ENCODE measurements around the gene TTLL8.
"Not testable (repeated sequence)": the region's sequence is repeated elsewhere in the genome, so short reads cannot be mapped to it uniquely, and the experiment has no call there.

The TTLL8 gene

DNA sequence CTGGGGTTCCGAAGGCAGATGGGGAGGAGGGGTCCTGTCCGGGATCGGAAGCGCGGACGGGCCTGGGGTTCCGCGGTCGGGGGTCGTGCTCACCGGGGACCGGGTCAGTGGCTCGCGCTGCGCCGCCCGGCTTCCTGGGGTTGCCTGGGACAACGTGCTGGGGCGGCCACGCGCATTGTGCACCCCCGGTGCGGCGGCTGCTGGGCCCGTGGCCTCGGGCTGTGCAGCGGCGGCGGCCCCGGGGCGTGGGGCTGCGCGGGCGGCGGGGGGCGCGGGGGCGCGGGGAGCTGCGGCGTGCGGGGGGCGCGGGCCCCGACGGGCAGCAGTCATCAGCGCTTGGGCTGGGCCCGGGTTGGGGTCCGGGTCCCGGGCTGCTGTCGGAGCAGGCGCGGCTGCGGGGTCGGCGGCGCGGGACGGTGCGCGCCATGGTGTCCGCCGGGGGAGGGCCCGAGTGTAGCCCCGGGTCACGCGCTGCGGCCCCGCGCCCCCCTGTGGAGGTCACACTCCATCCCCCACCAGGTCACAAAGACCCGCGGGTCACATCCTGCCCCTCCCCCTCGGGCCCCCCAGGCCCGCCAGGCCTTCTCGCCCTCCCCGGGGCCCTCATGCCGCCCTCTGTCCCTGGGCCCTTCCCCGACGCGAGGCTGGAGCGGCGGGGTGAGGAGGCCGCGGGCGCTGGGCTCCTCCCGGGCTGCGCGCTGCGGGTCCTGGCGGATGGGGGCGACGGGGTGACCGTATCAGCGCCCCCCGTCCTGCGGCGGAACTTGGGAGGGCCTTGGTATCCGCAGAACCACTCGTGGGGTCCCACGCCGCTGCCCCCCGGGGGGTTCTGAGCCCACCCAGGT lies at the start of gene TTLL8:
Gene TTLL8 (minus strand): TSS at position 238 of the 845 bp plus-strand sequence.
- no peak for DNase-seq (ENCODE audit: low read depth in 3 of 3, low spot score in 1 of 3)

DNA sequence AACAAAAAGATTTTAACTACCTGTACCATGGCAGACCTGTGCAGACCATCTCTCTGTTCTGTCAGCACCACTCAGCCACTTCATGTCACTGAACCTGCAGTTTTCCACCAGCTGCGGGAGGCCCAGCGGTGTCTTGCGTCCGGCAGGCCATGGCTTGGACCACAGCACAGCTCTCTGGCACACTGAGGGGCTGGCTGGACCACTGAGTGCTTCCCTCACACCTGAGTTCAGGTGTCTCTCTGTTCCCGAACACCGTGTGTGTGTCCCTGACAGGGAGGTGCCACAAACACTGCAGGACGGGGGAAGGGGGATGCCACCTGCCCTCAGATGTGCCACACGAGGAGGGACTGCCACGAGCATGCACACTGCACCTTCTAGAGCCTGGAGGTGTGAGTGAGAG lies 49.4 kb upstream of the TTLL8 start:
- DNase-seq (ENCODE audit: low read depth in 3 of 3, low spot score in 1 of 3), result no peak

DNA sequence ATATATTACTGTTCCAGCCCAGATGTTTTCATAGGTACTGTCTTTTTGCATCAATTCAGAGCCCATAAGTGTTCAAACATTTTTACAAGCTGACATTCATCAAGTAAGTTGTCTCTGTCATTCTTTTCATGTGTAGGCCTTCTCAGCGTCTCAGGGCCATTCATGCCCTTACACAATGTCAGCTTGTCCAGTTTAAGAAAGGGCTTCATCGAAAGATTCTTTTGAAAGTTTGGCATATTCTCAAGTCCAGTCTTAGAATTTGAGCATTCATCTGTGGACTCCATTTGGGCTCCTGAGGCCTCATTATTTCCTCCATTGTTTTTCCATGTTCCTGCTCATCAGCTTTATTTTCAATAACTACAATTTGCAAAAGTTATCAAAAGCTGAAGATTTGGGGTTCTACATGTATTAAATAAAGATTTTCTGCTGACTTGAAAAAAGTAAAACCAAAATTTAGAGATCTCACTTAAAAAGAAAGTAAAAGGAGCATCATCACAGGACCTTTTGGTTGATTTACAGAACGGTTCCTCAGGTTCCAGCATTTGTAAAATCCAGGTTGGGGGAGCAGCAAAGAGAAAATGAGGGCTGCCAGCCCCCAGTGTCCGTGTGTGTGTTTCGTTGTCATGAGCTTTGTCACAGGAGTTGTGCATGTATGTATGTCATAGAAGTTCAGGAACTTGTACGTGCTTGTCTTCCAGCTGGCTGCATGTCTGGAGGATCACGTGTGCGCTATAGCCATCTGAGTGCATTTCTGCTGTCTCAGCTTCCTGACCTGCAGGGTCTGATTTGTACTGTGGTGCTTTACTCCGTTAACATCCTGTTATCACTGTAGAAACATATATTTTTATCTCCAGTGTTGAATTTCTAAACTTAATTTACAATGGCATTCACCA lies 47.4 kb upstream of the TTLL8 start:
- DNase-seq (ENCODE audit: low read depth in 3 of 3, low spot score in 1 of 3), result no peak

DNA sequence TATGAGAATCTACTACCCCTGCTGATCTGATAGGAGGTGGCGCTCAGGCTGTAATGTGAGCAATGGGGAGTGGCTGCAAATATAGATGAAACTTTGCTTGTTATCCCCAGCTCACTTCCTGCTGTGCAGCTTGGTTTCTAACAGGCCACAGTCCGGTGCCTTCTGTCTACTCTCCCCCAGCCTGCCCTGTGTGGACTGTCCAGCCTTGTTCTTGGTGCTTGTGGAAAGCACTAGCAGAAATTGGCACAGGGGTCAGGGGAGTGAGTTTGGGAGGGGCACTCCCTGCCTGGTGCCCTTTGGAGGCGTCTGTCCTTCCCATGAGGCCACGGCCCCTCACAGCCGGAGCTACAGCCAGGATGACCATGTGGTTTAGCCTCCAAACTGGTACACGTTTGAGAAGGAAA lies 46.0 kb upstream of the TTLL8 start:
- no peak for DNase-seq (ENCODE audit: low read depth in 3 of 3, low spot score in 1 of 3)

GRCh38 chr22:50102946-50103345 lies 44.8 kb upstream of the TTLL8 start:
- DNase-seq (ENCODE audit: low read depth in 3 of 3, low spot score in 1 of 3), result no peak

- DNase-seq (ENCODE audit: low read depth in 3 of 3, low spot score in 1 of 3), result no peak
Measured at GRCh38 chr22:50101870-50102565, 43.9 kb upstream of the TTLL8 start.

- no peak for DNase-seq (ENCODE audit: low read depth in 3 of 3, low spot score in 1 of 3)
Measured at GRCh38 chr22:50098052-50098451, 40.0 kb upstream of the TTLL8 start.

GRCh38 chr22:50092342-50092741 lies 34.2 kb upstream of the TTLL8 start:
- DNase-seq (ENCODE audit: low read depth in 3 of 3, low spot score in 1 of 3), result no peak

DNA sequence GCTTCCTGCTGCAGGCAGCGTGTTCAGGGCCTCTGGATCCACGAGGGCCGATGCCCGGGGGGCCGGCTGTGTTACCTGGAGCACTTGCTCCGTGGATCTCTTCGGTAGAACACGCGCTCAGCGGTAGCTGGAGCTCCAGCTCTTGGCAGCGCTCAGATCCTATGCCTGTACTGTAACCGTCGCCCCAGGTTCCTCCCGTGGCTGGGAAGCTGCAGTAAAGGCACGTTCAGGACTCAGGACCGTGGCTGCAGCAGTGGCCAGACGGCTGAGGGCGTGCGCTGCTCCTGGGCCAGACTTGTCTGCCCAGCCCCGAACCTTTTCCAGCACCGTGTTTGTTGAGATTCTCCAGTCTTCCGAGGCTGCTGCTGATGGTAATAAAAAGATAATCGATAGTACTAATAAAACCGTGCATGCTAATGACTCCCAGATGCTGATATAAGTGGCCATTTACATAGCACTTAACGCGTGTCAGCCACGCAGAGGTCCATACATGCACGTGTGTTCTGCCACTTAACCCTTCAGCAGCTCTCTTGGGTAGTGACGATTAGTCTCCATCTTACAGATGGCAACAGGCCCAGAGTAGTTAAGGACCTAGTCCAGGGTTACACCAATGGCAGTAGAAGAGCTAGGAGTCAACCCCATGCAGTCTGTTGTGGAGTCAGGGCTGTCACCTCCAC lies 33.1 kb upstream of the TTLL8 start:
- DNase-seq (ENCODE audit: low read depth in 3 of 3, low spot score in 1 of 3), result no peak

GRCh38 chr22:50090412-50090714 lies 32.3 kb upstream of the TTLL8 start:
- no peak for DNase-seq (ENCODE audit: low read depth in 3 of 3, low spot score in 1 of 3)

DNA sequence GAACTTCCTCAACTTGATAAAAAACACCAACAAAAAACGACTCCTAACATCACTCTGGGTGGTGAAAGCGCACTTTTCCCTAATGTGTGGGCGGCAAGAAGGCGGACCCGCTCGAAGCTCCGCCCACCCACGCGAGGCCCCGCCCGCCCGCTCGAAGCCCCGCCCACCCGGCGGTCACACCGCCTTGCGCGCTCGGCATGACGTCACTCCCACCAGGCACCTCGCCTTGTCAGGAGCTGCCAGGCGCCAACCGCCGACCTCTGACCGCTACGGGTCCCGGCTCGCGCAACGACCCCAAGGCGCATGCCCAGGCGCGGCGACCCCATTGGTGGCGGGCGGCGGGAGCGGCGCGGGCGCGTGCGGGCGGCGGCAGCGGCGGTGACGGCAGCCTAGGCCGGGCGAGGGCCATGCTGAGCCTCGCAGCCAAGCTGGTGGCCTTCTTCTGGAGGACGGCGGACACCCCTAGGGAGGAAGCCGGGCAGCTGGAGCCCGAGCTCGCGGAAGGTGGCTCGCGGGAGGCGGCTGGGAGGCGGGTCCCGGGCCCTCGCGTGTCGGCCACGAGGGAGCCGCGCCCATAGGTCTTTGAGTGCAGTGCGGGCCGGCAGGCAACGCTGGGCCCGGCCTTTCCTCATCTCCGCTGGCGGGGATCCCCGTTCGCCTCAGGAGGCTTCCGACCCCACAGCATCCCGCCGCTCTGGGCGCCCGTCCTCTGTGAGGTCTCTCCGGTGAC lies 31.7 kb upstream of the TTLL8 start, which contains the start of gene MOV10L1:
Gene MOV10L1 (plus strand): TSS at position 325 of the 730 bp plus-strand sequence. CDS start 83 bp downstream, at position 408.
- no peak for DNase-seq (ENCODE audit: low read depth in 3 of 3, low spot score in 1 of 3)

- DNase-seq (ENCODE audit: low read depth in 3 of 3, low spot score in 1 of 3), result no peak
Measured at GRCh38 chr22:50089231-50089630, 31.1 kb upstream of the TTLL8 start.

GRCh38 chr22:50088096-50088495 lies 30.0 kb upstream of the TTLL8 start:
- DNase-seq (ENCODE audit: low read depth in 3 of 3, low spot score in 1 of 3), result no peak

GRCh38 chr22:50087646-50088045 lies 29.5 kb upstream of the TTLL8 start:
- no peak for DNase-seq (ENCODE audit: low read depth in 3 of 3, low spot score in 1 of 3)

DNA sequence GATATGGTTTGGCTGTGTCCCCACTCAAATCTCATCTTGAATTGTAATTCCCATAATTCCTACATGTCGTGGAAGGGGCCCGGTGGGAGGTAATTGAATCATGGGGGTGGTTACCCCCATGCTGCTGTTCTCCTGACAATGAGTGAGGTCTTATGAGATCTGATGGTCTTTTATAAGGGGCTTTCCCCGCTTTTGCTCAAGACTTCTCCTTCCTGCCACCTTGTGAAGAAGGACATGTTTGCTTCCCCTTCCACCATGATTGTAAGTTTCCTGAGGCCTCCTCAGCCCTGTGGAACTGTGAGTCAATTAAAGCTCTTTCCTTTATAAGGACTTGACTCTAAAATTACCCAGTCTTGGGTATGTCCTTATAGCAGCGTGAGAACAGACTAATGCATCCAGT lies 28.9 kb upstream of the TTLL8 start:
- DNase-seq (ENCODE audit: low read depth in 3 of 3, low spot score in 1 of 3), result not testable (repeated sequence)

- DNase-seq (ENCODE audit: low read depth in 3 of 3, low spot score in 1 of 3), result no peak
Measured at GRCh38 chr22:50086526-50086925, 28.4 kb upstream of the TTLL8 start.

GRCh38 chr22:50085211-50085972 lies 27.3 kb upstream of the TTLL8 start, which contains the start of gene MLC1:
Gene MLC1, minus strand, starts transcription at chr22:50085426. Its CDS starts 524 bp downstream, at chr22:50084902.
- DNase-seq (ENCODE audit: low read depth in 3 of 3, low spot score in 1 of 3), result no peak

DNA sequence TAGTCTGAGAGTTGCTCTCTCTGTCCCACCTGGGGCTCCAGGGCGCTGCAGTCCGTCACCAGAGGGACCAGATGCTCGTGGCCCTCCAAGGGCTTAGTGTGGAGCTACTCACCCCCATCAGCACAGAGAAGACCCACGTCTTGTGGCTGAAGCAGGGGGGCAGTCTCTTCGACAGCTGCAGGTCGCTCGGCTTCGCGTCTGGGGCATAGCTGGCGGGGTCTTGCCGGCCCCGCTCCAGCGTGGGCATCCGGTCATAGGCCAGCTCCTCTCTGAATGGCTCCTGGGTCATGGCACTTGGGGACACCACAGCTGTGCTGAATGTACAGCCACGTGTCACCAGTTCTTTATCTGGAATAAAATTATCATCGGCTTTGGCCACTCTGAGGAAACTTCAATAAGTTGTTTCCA lies 26.5 kb upstream of the TTLL8 start:
- DNase-seq (ENCODE audit: low read depth in 3 of 3, low spot score in 1 of 3), result no peak

DNA sequence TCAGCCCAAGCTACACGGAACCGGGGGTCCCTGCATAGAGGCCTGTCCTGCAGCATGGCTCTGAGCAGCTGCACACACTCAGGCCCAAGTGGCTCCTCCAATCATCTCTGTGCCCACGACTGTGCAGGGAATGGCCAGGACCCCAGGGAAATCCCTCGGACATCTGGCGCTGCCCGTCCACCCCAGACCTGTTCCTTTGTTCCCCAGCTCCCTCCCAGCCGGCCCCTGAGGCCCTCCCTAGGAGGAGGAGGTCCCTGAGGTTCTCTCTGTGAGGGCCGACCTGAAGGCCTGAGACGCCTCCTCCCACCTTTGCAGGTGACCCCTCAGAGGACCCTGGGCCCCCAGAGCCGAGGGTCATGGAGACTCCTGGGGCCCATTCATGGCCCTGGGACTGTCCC lies 26.0 kb upstream of the TTLL8 start:
- DNase-seq (ENCODE audit: low read depth in 3 of 3, low spot score in 1 of 3), result no peak
